ENCODE results near the gene GNG2. TPM values are rescaled to one million over a fixed set of nuclear protein-coding genes. Genes with fewer than 3 reads are reported as not detected.
A peak's percentile ranks its signal among the peaks of the same experiment; 100 is the strongest.

Gene GNG2
- total RNA-seq, 1 experiment from 2014 or later: 7.0 TPM

- H4K5ac ChIP-seq (ENCODE audit: insufficient read length, low read depth, low read length): no peak overlapping the region
- no peaks in the 10 kb centered on the region for H3K23me2 ChIP-seq (ENCODE audit: insufficient read length, low read depth, low read length, poor library complexity, severe bottlenecking)
- no peak for DNase-seq
- no peaks in the 10 kb centered on the region for H3K4me1 ChIP-seq (ENCODE audit: insufficient read depth, low read length)
- H3K14ac ChIP-seq (ENCODE audit: insufficient read depth, low read length): no peak overlapping the region
- no peak overlapping the region for H4K91ac ChIP-seq (ENCODE audit: insufficient read length, low read depth, low read length)
- no peak overlapping the region for H2BK20ac ChIP-seq (ENCODE audit: low read depth, low read length, poor library complexity, severe bottlenecking)
- Mint-ChIP-seq H3K27me3 (ENCODE audit: low read depth) (no peaks in the 10 kb centered on the region), H3K9me3 (no peaks in the 10 kb centered on the region), H3K36me3 (ENCODE audit: insufficient read depth in 1 of 3, low read depth in 3 of 3) (peaks cover 36 to 78% (median 75%) of the 10 kb centered on the region in 3 experiments; a peak in 6 of 7 replicates), H3K27ac (peak overlapping the region in 1 of 3 experiments; percentile 72; a peak in 1 of 7 replicates), H3K4me3 (no peak overlapping the region), H3K4me1 (no peaks in the 10 kb centered on the region; a peak in 1 of 4 replicates)
- no peak overlapping the region for H3T11ph ChIP-seq (ENCODE audit: low read length)
- WGBS (ENCODE audit: extremely low coverage, insufficient read length, low lambda C conversion rate): no CpG with 5 or more reads among the region's 4 CpGs
- TF ChIP-seq CTCF (conservative IDR thresholded peaks at IDR 0.05): peak; percentile 78
- no peak overlapping the region for H4K8ac ChIP-seq (replicated peaks; ENCODE audit: insufficient read length, low read depth, low read length)
- H2BK5ac ChIP-seq (ENCODE audit: insufficient read length, low read length): no peak overlapping the region
- no peak overlapping the region for H3K18ac ChIP-seq (ENCODE audit: insufficient read length, low read depth, low read length)
- H2BK15ac ChIP-seq (ENCODE audit: low read depth, low read length): no peak overlapping the region
- no peaks in the 10 kb centered on the region for H3K79me2 ChIP-seq (ENCODE audit: insufficient read depth, low read length)
- no peaks in the 10 kb centered on the region for H4K20me1 ChIP-seq (ENCODE audit: control insufficient read depth, insufficient read depth, insufficient read length)
- no peak overlapping the region for H3K27ac ChIP-seq (ENCODE audit: insufficient read length, low read depth, low read length)
- no peak overlapping the region for H2AK5ac ChIP-seq (ENCODE audit: insufficient read length, low read length)
- no peak overlapping the region for H3K9ac ChIP-seq (ENCODE audit: extremely low read depth, insufficient read length, low read length)
- H3K9me3 ChIP-seq (ENCODE audit: control insufficient read depth, low read depth, low read length): no peaks in the 10 kb centered on the region
- no peaks in the 10 kb centered on the region for H3K79me1 ChIP-seq (ENCODE audit: insufficient read depth, low read depth, low read length, poor library complexity, severe bottlenecking)
- no peak overlapping the region for H3K4ac ChIP-seq (ENCODE audit: low read depth, low read length)
- H2BK120ac ChIP-seq (ENCODE audit: low read depth, low read length, poor library complexity, severe bottlenecking): no peak overlapping the region
- no peak overlapping the region for H3K23ac ChIP-seq (ENCODE audit: insufficient read length, low read depth, low read length)
- H3K4me2 ChIP-seq (ENCODE audit: insufficient read depth, insufficient read length, low read length): no peak overlapping the region
- H2AFZ ChIP-seq (ENCODE audit: low read length): no peak overlapping the region
- no peaks in the 10 kb centered on the region for H3K27me3 ChIP-seq (ENCODE audit: insufficient read depth, low read length)
- no peak overlapping the region for H2BK12ac ChIP-seq (ENCODE audit: insufficient read length, low read depth, low read length)
- no peak overlapping the region for H3K56ac ChIP-seq (ENCODE audit: insufficient read length, low read depth, low read length)
Observed at GRCh38 chr14:51996148-51996746, 135.8 kb downstream of the GNG2 start.
